HG03064 (cell line): ENCODE results near the gene SDK2.

Experiments
- ATAC-seq: cut with Tn5 transposase; IDR thresholded peaks from one replicate; pipeline ENCODE4 v1.9.1; 2021; ENCODE audit warnings: low read depth; ENCODE audit not compliant: unreplicated experiment

SDK2 gene

GRCh38 chr17:73514146-73514863, 129.9 kb downstream of the SDK2 start:
- no peak for ATAC-seq

- ATAC-seq, result no peak
Measured at GRCh38 chr17:73513426-73513825, 130.8 kb downstream of the SDK2 start.

GRCh38 chr17:73511719-73512115, 132.5 kb downstream of the SDK2 start:
- no peak for ATAC-seq

GRCh38 chr17:73510981-73511718, 133.1 kb downstream of the SDK2 start:
- ATAC-seq, result no peak

GRCh38 chr17:73508931-73509605, 135.2 kb downstream of the SDK2 start:
- no peak for ATAC-seq

GRCh38 chr17:73508057-73508930, 136.0 kb downstream of the SDK2 start:
- ATAC-seq, result no peak

GRCh38 chr17:73506470-73507435, 137.5 kb downstream of the SDK2 start:
- ATAC-seq, result no peak

- ATAC-seq, result no peak
Measured at GRCh38 chr17:73503560-73503959, 140.7 kb downstream of the SDK2 start.

GRCh38 chr17:73500414-73500999, 143.7 kb downstream of the SDK2 start:
- no peak for ATAC-seq

GRCh38 chr17:73498886-73499554, 145.2 kb downstream of the SDK2 start:
- ATAC-seq, result no peak

- ATAC-seq, result no peak
Measured at GRCh38 chr17:73498176-73498575, 146.1 kb downstream of the SDK2 start.

GRCh38 chr17:73497721-73498120, 146.5 kb downstream of the SDK2 start:
- no peak for ATAC-seq

- no peak for ATAC-seq
Measured at GRCh38 chr17:73496232-73496631, 148.0 kb downstream of the SDK2 start.

- ATAC-seq, result no peak
Measured at GRCh38 chr17:73495641-73496040, 148.6 kb downstream of the SDK2 start.

- no peak for ATAC-seq
Measured at GRCh38 chr17:73494950-73495349, 149.3 kb downstream of the SDK2 start.

- no peak for ATAC-seq
Measured at GRCh38 chr17:73493956-73494926, 150.0 kb downstream of the SDK2 start.
